Measurements from ENCODE around the gene STK38.

STK38 gene

GRCh38 chr6:36478051-36478526, 69.2 kb downstream of the STK38 start:
- no CpG with 5 or more reads among the region's 2 CpGs for WGBS (ENCODE audit: extremely low coverage, insufficient coverage, low lambda C conversion rate)
- no peak overlapping the region for H3K4ac ChIP-seq (ENCODE audit: low read depth, low read length)
- no peaks in the 10 kb centered on the region for H3K4me1 ChIP-seq (ENCODE audit: control insufficient read depth, low read depth, low read length)
- no peak overlapping the region for H3K4me3 ChIP-seq (ENCODE audit: low read length)
- no peak overlapping the region for H2BK120ac ChIP-seq (ENCODE audit: low read depth, low read length)
- H3K36me3 ChIP-seq (ENCODE audit: control insufficient read depth, insufficient read depth, low read length) = peaks cover 7% of the 10 kb centered on the region
- H2AK5ac ChIP-seq (ENCODE audit: low read length) = no peak overlapping the region
- no peak overlapping the region for H3K56ac ChIP-seq (ENCODE audit: low read length)
- no peak overlapping the region for H2BK5ac ChIP-seq (ENCODE audit: low read length)
- H2BK15ac ChIP-seq (replicated peaks; ENCODE audit: low read depth) = no peak overlapping the region
- H4K8ac ChIP-seq (ENCODE audit: low read depth, low read length) = no peak overlapping the region
- H3K79me1 ChIP-seq (ENCODE audit: low read length) = no peaks in the 10 kb centered on the region
- H3K27ac ChIP-seq (ENCODE audit: low read depth, low read length) = no peak overlapping the region
- H3K9ac ChIP-seq (ENCODE audit: low read length) = no peak overlapping the region
- no peaks in the 10 kb centered on the region for H3K27me3 ChIP-seq (ENCODE audit: insufficient read depth, low read length, poor library complexity)
- H3K18ac ChIP-seq (ENCODE audit: low read length) = no peak overlapping the region
- H3K4me2 ChIP-seq (ENCODE audit: low read length) = no peak overlapping the region
- peak; percentile 47 for DNase-seq
- H3K23ac ChIP-seq (ENCODE audit: low read length) = no peak overlapping the region
- no peaks in the 10 kb centered on the region for H3K79me2 ChIP-seq (ENCODE audit: control insufficient read depth, insufficient read depth, low read length)
- H4K5ac ChIP-seq (ENCODE audit: low read length) = no peak overlapping the region

- WGBS (ENCODE audit: extremely low coverage, insufficient coverage, low lambda C conversion rate) = no CpG with 5 or more reads among the region's 3 CpGs
- no peak overlapping the region for H2AK5ac ChIP-seq (ENCODE audit: low read length)
- H4K5ac ChIP-seq (ENCODE audit: low read length) = no peak overlapping the region
- H3K27ac ChIP-seq (ENCODE audit: low read depth, low read length) = no peak overlapping the region
- no peak overlapping the region for H3K4me2 ChIP-seq (ENCODE audit: low read length)
- no peak overlapping the region for H3K56ac ChIP-seq (ENCODE audit: low read length)
- no peak overlapping the region for H3K23ac ChIP-seq (ENCODE audit: low read length)
- H2BK15ac ChIP-seq (replicated peaks; ENCODE audit: low read depth) = no peak overlapping the region
- peaks cover 5% of the 10 kb centered on the region for H3K79me1 ChIP-seq (ENCODE audit: low read length)
- H3K4me1 ChIP-seq (ENCODE audit: control insufficient read depth, low read depth, low read length) = no peaks in the 10 kb centered on the region
- DNase-seq = no peak
- no peak overlapping the region for H2BK120ac ChIP-seq (ENCODE audit: low read depth, low read length)
- no peak overlapping the region for H3K4ac ChIP-seq (ENCODE audit: low read depth, low read length)
- no peak overlapping the region for H3K18ac ChIP-seq (ENCODE audit: low read length)
- H4K8ac ChIP-seq (ENCODE audit: low read depth, low read length) = no peak overlapping the region
- H3K79me2 ChIP-seq (ENCODE audit: control insufficient read depth, insufficient read depth, low read length) = peaks cover 3% of the 10 kb centered on the region
- H3K36me3 ChIP-seq (ENCODE audit: control insufficient read depth, insufficient read depth, low read length) = no peaks in the 10 kb centered on the region
- no peaks in the 10 kb centered on the region for H3K27me3 ChIP-seq (ENCODE audit: insufficient read depth, low read length, poor library complexity)
- no peak overlapping the region for H2BK5ac ChIP-seq (ENCODE audit: low read length)
- H3K4me3 ChIP-seq (ENCODE audit: low read length) = no peak overlapping the region
- H3K9ac ChIP-seq (ENCODE audit: low read length) = no peak overlapping the region
These were observed 77.3 kb downstream of the STK38 start for GRCh38 chr6:36469946-36470345.

GRCh38 chr6:36469148-36469661, 78.1 kb downstream of the STK38 start:
- Histone ChIP-seq H3K9ac (ENCODE audit: low read length) (no peak overlapping the region), H3K27ac (ENCODE audit: low read depth, low read length) (no peak overlapping the region), H2AK5ac (ENCODE audit: low read length) (no peak overlapping the region), H3K36me3 (ENCODE audit: control insufficient read depth, insufficient read depth, low read length) (no peaks in the 10 kb centered on the region), H4K5ac (ENCODE audit: low read length) (no peak overlapping the region), H3K4me1 (ENCODE audit: control insufficient read depth, low read depth, low read length) (no peaks in the 10 kb centered on the region), H3K4me2 (ENCODE audit: low read length) (no peak overlapping the region), H3K56ac (ENCODE audit: low read length) (no peak overlapping the region), H3K79me1 (ENCODE audit: low read length) (peaks cover 10% of the 10 kb centered on the region), H3K79me2 (ENCODE audit: control insufficient read depth, insufficient read depth, low read length) (peaks cover 9% of the 10 kb centered on the region), H2BK120ac (ENCODE audit: low read depth, low read length) (no peak overlapping the region), H3K23ac (ENCODE audit: low read length) (no peak overlapping the region), H3K27me3 (ENCODE audit: insufficient read depth, low read length, poor library complexity) (no peaks in the 10 kb centered on the region), H3K4me3 (ENCODE audit: low read length) (no peak overlapping the region), H3K18ac (ENCODE audit: low read length) (no peak overlapping the region), H2BK15ac (replicated peaks; ENCODE audit: low read depth) (no peak overlapping the region), H2BK5ac (ENCODE audit: low read length) (no peak overlapping the region), H4K8ac (ENCODE audit: low read depth, low read length) (no peak overlapping the region), H3K4ac (ENCODE audit: low read depth, low read length) (no peak overlapping the region)
- no CpG with 5 or more reads among the region's 6 CpGs for WGBS (ENCODE audit: extremely low coverage, insufficient coverage, low lambda C conversion rate)
- no peak for DNase-seq

- no peak overlapping the region for H2AK5ac ChIP-seq (ENCODE audit: low read length)
- H4K8ac ChIP-seq (ENCODE audit: low read depth, low read length) = no peak overlapping the region
- H3K27ac ChIP-seq (ENCODE audit: low read depth, low read length) = no peak overlapping the region
- peaks cover 16% of the 10 kb centered on the region for H3K79me2 ChIP-seq (ENCODE audit: control insufficient read depth, insufficient read depth, low read length)
- no peak overlapping the region for H2BK5ac ChIP-seq (ENCODE audit: low read length)
- H2BK120ac ChIP-seq (ENCODE audit: low read depth, low read length) = no peak overlapping the region
- peaks cover 10% of the 10 kb centered on the region for H3K79me1 ChIP-seq (ENCODE audit: low read length)
- H4K5ac ChIP-seq (ENCODE audit: low read length) = no peak overlapping the region
- no peak overlapping the region for H3K4me2 ChIP-seq (ENCODE audit: low read length)
- no peak overlapping the region for H3K23ac ChIP-seq (ENCODE audit: low read length)
- H3K9ac ChIP-seq (ENCODE audit: low read length) = no peak overlapping the region
- no peak overlapping the region for H3K56ac ChIP-seq (ENCODE audit: low read length)
- H3K4me3 ChIP-seq (ENCODE audit: low read length) = no peak overlapping the region
- H3K27me3 ChIP-seq (ENCODE audit: insufficient read depth, low read length, poor library complexity) = no peaks in the 10 kb centered on the region
- no peak overlapping the region for H3K4ac ChIP-seq (ENCODE audit: low read depth, low read length)
- WGBS (ENCODE audit: extremely low coverage, insufficient coverage, low lambda C conversion rate) = no CpG with 5 or more reads among the region's 3 CpGs
- no peak overlapping the region for H2BK15ac ChIP-seq (replicated peaks; ENCODE audit: low read depth)
- H3K4me1 ChIP-seq (ENCODE audit: control insufficient read depth, low read depth, low read length) = no peaks in the 10 kb centered on the region
- no peaks in the 10 kb centered on the region for H3K36me3 ChIP-seq (ENCODE audit: control insufficient read depth, insufficient read depth, low read length)
- no peak for DNase-seq
- no peak overlapping the region for H3K18ac ChIP-seq (ENCODE audit: low read length)
These were observed 79.7 kb downstream of the STK38 start for GRCh38 chr6:36467625-36468024.

GRCh38 chr6:36464233-36464632, 83.0 kb downstream of the STK38 start:
- H3K4ac ChIP-seq (ENCODE audit: low read depth, low read length) = no peak overlapping the region
- H4K8ac ChIP-seq (ENCODE audit: low read depth, low read length) = no peak overlapping the region
- no peak overlapping the region for H2BK15ac ChIP-seq (replicated peaks; ENCODE audit: low read depth)
- H3K36me3 ChIP-seq (ENCODE audit: control insufficient read depth, insufficient read depth, low read length) = no peaks in the 10 kb centered on the region
- H3K4me3 ChIP-seq (ENCODE audit: low read length) = no peak overlapping the region
- H3K18ac ChIP-seq (ENCODE audit: low read length) = no peak overlapping the region
- no peak for DNase-seq
- H3K4me1 ChIP-seq (ENCODE audit: control insufficient read depth, low read depth, low read length) = no peaks in the 10 kb centered on the region
- no peak overlapping the region for H3K27ac ChIP-seq (ENCODE audit: low read depth, low read length)
- no peak overlapping the region for H2BK120ac ChIP-seq (ENCODE audit: low read depth, low read length)
- no peak overlapping the region for H2BK5ac ChIP-seq (ENCODE audit: low read length)
- no peak overlapping the region for H3K9ac ChIP-seq (ENCODE audit: low read length)
- no peak overlapping the region for H3K56ac ChIP-seq (ENCODE audit: low read length)
- H2AK5ac ChIP-seq (ENCODE audit: low read length) = no peak overlapping the region
- H4K5ac ChIP-seq (ENCODE audit: low read length) = no peak overlapping the region
- H3K79me2 ChIP-seq (ENCODE audit: control insufficient read depth, insufficient read depth, low read length) = peaks cover 16% of the 10 kb centered on the region
- H3K27me3 ChIP-seq (ENCODE audit: insufficient read depth, low read length, poor library complexity) = no peaks in the 10 kb centered on the region
- peaks cover 7% of the 10 kb centered on the region for H3K79me1 ChIP-seq (ENCODE audit: low read length)
- WGBS (ENCODE audit: extremely low coverage, insufficient coverage, low lambda C conversion rate) = no CpG with 5 or more reads among the region's 1 CpG
- no peak overlapping the region for H3K4me2 ChIP-seq (ENCODE audit: low read length)
- H3K23ac ChIP-seq (ENCODE audit: low read length) = no peak overlapping the region

DNA sequence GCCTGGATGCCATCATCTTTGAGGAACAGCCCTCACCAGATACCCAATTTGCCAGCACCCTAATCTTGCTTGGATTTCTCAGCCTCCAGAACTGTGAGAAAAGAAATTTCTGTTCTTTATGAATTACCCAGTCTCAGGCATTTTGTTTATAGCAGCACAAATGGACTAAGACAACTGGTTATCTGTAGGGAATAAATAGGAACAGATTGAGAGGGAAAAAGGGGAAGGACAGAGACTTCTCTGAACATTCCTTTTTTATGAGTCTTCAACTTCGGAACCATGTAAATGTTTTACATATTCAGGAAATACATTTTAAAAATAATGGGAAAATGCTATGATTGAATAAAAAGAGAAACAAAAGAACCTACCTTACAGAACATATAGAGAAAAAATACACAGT, 83.6 kb downstream of the STK38 start:
- no peak overlapping the region for H3K4ac ChIP-seq (ENCODE audit: low read depth, low read length)
- no peak overlapping the region for H3K56ac ChIP-seq (ENCODE audit: low read length)
- no peak overlapping the region for H3K27ac ChIP-seq (ENCODE audit: low read depth, low read length)
- H3K23ac ChIP-seq (ENCODE audit: low read length) = no peak overlapping the region
- no peak for DNase-seq
- H2AK5ac ChIP-seq (ENCODE audit: low read length) = no peak overlapping the region
- no peaks in the 10 kb centered on the region for H3K27me3 ChIP-seq (ENCODE audit: insufficient read depth, low read length, poor library complexity)
- no peaks in the 10 kb centered on the region for H3K4me1 ChIP-seq (ENCODE audit: control insufficient read depth, low read depth, low read length)
- no peak overlapping the region for H3K4me2 ChIP-seq (ENCODE audit: low read length)
- no peak overlapping the region for H3K9ac ChIP-seq (ENCODE audit: low read length)
- no peak overlapping the region for H2BK120ac ChIP-seq (ENCODE audit: low read depth, low read length)
- no peak overlapping the region for H4K8ac ChIP-seq (ENCODE audit: low read depth, low read length)
- H3K4me3 ChIP-seq (ENCODE audit: low read length) = no peak overlapping the region
- no peaks in the 10 kb centered on the region for H3K36me3 ChIP-seq (ENCODE audit: control insufficient read depth, insufficient read depth, low read length)
- no peak overlapping the region for H3K18ac ChIP-seq (ENCODE audit: low read length)
- no peak overlapping the region for H4K5ac ChIP-seq (ENCODE audit: low read length)
- H2BK15ac ChIP-seq (replicated peaks; ENCODE audit: low read depth) = no peak overlapping the region
- H2BK5ac ChIP-seq (ENCODE audit: low read length) = no peak overlapping the region
- H3K79me2 ChIP-seq (ENCODE audit: control insufficient read depth, insufficient read depth, low read length) = peaks cover 13% of the 10 kb centered on the region
- peaks cover 5% of the 10 kb centered on the region for H3K79me1 ChIP-seq (ENCODE audit: low read length)
- no CpG with 5 or more reads among the region's 1 CpG for WGBS (ENCODE audit: extremely low coverage, insufficient coverage, low lambda C conversion rate)

All from mesendoderm (in vitro differentiated cells).